Right atrium auricular region (tissue), 2 donors: ENCODE data around the gene SMAD9. TPM values are rescaled to one million over a fixed set of nuclear protein-coding genes. Genes with fewer than 3 reads are reported as not detected.
A peak's percentile ranks its signal among the peaks of the same experiment; 100 is the strongest.
"Not testable (repeated sequence)": the region's sequence is repeated elsewhere in the genome, so short reads cannot be mapped to it uniquely, and the experiment has no call there.

ENCODE experiments used
- DNase-seq: peaks from one replicate; pipeline ENCODE4 v3.0.0-alpha.2; 2019; ENCODE audit warnings: low spot score
- H3K27ac ChIP-seq, 2 donors: fragments of 200-600 bp; sonication (generic); 1 replicate in 1 of 2; 2 replicates in 1 of 2; pipeline ENCODE4 v1.5.1; 2016 to 2019
- H3K27me3 ChIP-seq, 2 donors: fragments of 200-600 bp; sonication (generic); one replicate each; pipeline versions ENCODE4 v1.5.1 to v1.6.0; 2017 to 2019
- H3K36me3 ChIP-seq: fragments of 200-600 bp; sonication (generic); one replicate; pipeline ENCODE4 v1.5.1; 2016
- H3K4me1 ChIP-seq, 2 donors: fragments of 200-600 bp; sonication (generic); one replicate each; pipeline versions ENCODE4 v1.5.1 to v1.6.0; 2017 to 2019
- H3K4me3 ChIP-seq, 2 donors: fragments of 200-600 bp; sonication (generic); 1 replicate in 1 of 2; 2 replicates in 1 of 2; pipeline ENCODE4 v1.5.1; 2017 to 2019; ENCODE audit warnings: mild to moderate bottlenecking in 1 of 2, moderate library complexity in 1 of 2
- H3K9me3 ChIP-seq, 2 donors: fragments of 200-600 bp; sonication (generic); one replicate each; pipeline ENCODE4 v1.5.1; 2019
- CTCF ChIP-seq, 2 donors: fragments of 200-600 bp; sonication (generic); IDR thresholded peaks; one replicate each; pipeline ENCODE4 v1.5.1; 2019; ENCODE audit warnings: antibody characterized with exemption in 2 of 2
- total RNA-seq, 2 donors: library from RNA; depleted of rRNA; stranded (reverse); fragments of >200 nt; gene quantifications; one replicate each; pipeline ENCODE4 v1.1.0, GENCODE V29; 2016

The SMAD9 gene
- total RNA-seq, 2 donors from 2014 or later = 3.2 to 15.6 TPM

GRCh38 chr13:36891752-36892151 lies 28.3 kb downstream of the SMAD9 start:
- H3K27ac ChIP-seq = no peak overlapping the region
- DNase-seq = no peak
- TF ChIP-seq CTCF (IDR thresholded peaks at IDR 0.05) = no peak
- H3K36me3 ChIP-seq = no peaks in the 10 kb centered on the region
- H3K4me1 ChIP-seq = peaks cover 0 to 11% of the 10 kb centered on the region in 2 donors
- no peaks in the 10 kb centered on the region for H3K9me3 ChIP-seq
- H3K4me3 ChIP-seq = no peak overlapping the region
- H3K27me3 ChIP-seq = no peaks in the 10 kb centered on the region

- H3K27me3 ChIP-seq = no peaks in the 10 kb centered on the region
- no peak for DNase-seq
- H3K27ac ChIP-seq = peak overlapping the region in 1 of 2 donors; percentile 16
- TF ChIP-seq CTCF (IDR thresholded peaks at IDR 0.05) = no peak
- no peaks in the 10 kb centered on the region for H3K9me3 ChIP-seq
- H3K4me1 ChIP-seq = peaks cover 0 to 11% of the 10 kb centered on the region in 2 donors
- no peak overlapping the region for H3K4me3 ChIP-seq
- no peaks in the 10 kb centered on the region for H3K36me3 ChIP-seq
These were observed 31.4 kb downstream of the SMAD9 start for GRCh38 chr13:36888645-36889044.

- H3K36me3 ChIP-seq = no peaks in the 10 kb centered on the region
- H3K4me3 ChIP-seq = no peak overlapping the region
- H3K9me3 ChIP-seq = no peaks in the 10 kb centered on the region
- H3K27me3 ChIP-seq = no peaks in the 10 kb centered on the region
- peak overlapping the region in 1 of 2 donors; percentile 16 for H3K27ac ChIP-seq
- H3K4me1 ChIP-seq = peaks cover 0 to 11% of the 10 kb centered on the region in 2 donors
- TF ChIP-seq CTCF (IDR thresholded peaks at IDR 0.05) = no peak
- no peak for DNase-seq
These were observed 32.1 kb downstream of the SMAD9 start for GRCh38 chr13:36887758-36888521.

- TF ChIP-seq CTCF (IDR thresholded peaks at IDR 0.05) = no peak
- Histone ChIP-seq H3K9me3 (no peaks in the 10 kb centered on the region), H3K36me3 (no peaks in the 10 kb centered on the region), H3K4me1 (peaks cover 0 to 11% of the 10 kb centered on the region in 2 donors), H3K4me3 (no peak overlapping the region), H3K27ac (no peak overlapping the region), H3K27me3 (no peaks in the 10 kb centered on the region)
- DNase-seq = no peak
These were observed 34.1 kb downstream of the SMAD9 start for GRCh38 chr13:36885901-36886300.

GRCh38 chr13:36884235-36884634 lies 35.8 kb downstream of the SMAD9 start:
- Histone ChIP-seq H3K4me3 (no peak overlapping the region), H3K27ac (no peak overlapping the region), H3K9me3 (no peaks in the 10 kb centered on the region), H3K27me3 (no peaks in the 10 kb centered on the region), H3K36me3 (peaks cover 1% of the 10 kb centered on the region), H3K4me1 (peaks cover 0 to 11% of the 10 kb centered on the region in 2 donors)
- no peak for DNase-seq
- no peak for TF ChIP-seq CTCF (IDR thresholded peaks at IDR 0.05)

GRCh38 chr13:36883824-36884223 lies 36.2 kb downstream of the SMAD9 start:
- no peak overlapping the region for H3K27ac ChIP-seq
- no peak for TF ChIP-seq CTCF (IDR thresholded peaks at IDR 0.05)
- no peaks in the 10 kb centered on the region for H3K27me3 ChIP-seq
- no peak for DNase-seq
- peaks cover 5% of the 10 kb centered on the region for H3K36me3 ChIP-seq
- H3K4me1 ChIP-seq = peaks cover 0 to 8% of the 10 kb centered on the region in 2 donors
- H3K9me3 ChIP-seq = no peaks in the 10 kb centered on the region
- no peak overlapping the region for H3K4me3 ChIP-seq

GRCh38 chr13:36883392-36883791 lies 36.6 kb downstream of the SMAD9 start:
- not testable (repeated sequence) for H3K27ac ChIP-seq, DNase-seq

More at GRCh38 chr13:36883392-36883791, 36.6 kb downstream of the SMAD9 start:
- not testable (repeated sequence) for H3K4me3 ChIP-seq, H3K9me3 ChIP-seq, H3K36me3 ChIP-seq, H3K27me3 ChIP-seq, H3K4me1 ChIP-seq
